PC-3 (cell line): Measurements from ENCODE around the gene DPPA3.

Source experiments
- EZH2 ChIP-seq: fragments of 300-600 bp; sonication (generic); IDR thresholded peaks from one replicate; pipeline ENCODE4 v1.6.1; 2017; ENCODE audit warnings: antibody characterized with exemption, mild to moderate bottlenecking, low read length; ENCODE audit not compliant: unreplicated experiment
- TF ChIP-seq, protein P1 (sequence below): fragments of 300-600 bp; sonication (generic); conservative IDR thresholded peaks from 2 replicates; pipeline ENCODE4 v1.5.1; 2017; ENCODE audit warnings: antibody characterized with exemption, low read depth, mild to moderate bottlenecking, low read length

GRCh38 chr12:7719946-7720730 is 8.9 kb downstream of the DPPA3 start:
- TF ChIP-seq, protein P1, sequence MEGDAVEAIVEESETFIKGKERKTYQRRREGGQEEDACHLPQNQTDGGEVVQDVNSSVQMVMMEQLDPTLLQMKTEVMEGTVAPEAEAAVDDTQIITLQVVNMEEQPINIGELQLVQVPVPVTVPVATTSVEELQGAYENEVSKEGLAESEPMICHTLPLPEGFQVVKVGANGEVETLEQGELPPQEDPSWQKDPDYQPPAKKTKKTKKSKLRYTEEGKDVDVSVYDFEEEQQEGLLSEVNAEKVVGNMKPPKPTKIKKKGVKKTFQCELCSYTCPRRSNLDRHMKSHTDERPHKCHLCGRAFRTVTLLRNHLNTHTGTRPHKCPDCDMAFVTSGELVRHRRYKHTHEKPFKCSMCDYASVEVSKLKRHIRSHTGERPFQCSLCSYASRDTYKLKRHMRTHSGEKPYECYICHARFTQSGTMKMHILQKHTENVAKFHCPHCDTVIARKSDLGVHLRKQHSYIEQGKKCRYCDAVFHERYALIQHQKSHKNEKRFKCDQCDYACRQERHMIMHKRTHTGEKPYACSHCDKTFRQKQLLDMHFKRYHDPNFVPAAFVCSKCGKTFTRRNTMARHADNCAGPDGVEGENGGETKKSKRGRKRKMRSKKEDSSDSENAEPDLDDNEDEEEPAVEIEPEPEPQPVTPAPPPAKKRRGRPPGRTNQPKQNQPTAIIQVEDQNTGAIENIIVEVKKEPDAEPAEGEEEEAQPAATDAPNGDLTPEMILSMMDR, result no peak
- no peak for TF ChIP-seq EZH2
